GM12874 (cell line): ENCODE data around the gene CES1.

Experiments
- TF ChIP-seq, protein P1 (sequence below): IDR thresholded peaks from 2 replicates; pipeline ENCODE4 v1.5.1; 2011; ENCODE audit warnings: low read depth, mild to moderate bottlenecking, control low read depth, low read length, moderate library complexity; ENCODE audit not compliant: insufficient read depth

The CES1 gene

DNA sequence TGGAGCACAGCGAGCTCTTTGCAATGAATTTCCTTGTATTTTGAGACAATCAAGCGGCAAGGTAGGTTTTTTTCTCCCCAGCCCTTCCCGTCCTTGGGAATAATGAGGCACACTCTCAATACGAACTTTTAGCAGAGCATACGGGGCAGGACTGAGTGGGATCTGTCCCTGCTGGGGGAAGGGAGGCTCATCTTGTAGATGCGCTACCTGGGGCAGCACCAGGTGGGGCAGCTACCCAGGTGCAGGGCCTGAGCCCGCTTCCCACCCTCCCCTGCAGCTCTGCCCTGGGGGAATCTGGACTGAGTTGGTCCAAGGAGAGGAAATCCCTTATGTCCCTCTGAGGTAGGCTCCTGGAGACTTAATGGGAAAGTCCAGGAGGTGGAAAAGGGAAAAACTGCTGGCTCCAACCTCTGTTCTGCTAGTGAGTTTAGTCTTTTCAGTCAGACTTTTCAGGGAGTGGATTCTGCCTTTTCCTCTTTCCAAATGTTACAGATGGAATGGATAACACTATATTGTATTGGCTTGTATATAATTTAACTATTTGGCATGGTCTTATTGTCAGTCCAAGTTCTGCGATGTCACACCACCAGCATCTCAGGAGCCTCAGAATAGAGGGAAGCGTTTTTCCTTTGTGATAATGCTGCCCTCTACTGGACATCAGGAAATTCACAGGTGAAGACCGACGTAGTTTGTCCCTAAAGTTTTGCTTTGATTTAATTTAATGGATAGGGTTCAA is 9.6 kb upstream of the CES1 start:
- TF ChIP-seq, protein P1, sequence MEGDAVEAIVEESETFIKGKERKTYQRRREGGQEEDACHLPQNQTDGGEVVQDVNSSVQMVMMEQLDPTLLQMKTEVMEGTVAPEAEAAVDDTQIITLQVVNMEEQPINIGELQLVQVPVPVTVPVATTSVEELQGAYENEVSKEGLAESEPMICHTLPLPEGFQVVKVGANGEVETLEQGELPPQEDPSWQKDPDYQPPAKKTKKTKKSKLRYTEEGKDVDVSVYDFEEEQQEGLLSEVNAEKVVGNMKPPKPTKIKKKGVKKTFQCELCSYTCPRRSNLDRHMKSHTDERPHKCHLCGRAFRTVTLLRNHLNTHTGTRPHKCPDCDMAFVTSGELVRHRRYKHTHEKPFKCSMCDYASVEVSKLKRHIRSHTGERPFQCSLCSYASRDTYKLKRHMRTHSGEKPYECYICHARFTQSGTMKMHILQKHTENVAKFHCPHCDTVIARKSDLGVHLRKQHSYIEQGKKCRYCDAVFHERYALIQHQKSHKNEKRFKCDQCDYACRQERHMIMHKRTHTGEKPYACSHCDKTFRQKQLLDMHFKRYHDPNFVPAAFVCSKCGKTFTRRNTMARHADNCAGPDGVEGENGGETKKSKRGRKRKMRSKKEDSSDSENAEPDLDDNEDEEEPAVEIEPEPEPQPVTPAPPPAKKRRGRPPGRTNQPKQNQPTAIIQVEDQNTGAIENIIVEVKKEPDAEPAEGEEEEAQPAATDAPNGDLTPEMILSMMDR = peak; percentile 46; the same call in 1 of the 2 replicates

DNA sequence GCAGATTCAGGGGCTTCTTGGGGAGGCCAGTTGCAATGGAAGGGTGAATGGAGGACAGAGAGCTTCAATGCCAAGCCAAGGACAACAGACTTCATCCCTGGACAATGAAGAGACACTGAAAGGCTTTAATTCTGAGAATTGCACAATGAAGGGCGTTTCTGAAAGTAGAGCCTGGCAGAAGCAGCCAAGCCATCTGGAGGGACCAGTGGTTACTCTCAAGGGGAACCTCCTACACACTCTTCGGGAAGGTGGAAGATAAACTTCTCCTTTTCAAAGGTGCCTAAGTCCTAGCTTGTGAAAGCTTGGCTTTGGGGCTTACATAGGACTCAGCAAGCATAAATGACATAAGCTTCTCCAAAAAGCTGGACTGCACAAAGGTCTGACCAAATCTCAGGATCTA is 6.2 kb upstream of the CES1 start:
- TF ChIP-seq, protein P1 = no peak

DNA sequence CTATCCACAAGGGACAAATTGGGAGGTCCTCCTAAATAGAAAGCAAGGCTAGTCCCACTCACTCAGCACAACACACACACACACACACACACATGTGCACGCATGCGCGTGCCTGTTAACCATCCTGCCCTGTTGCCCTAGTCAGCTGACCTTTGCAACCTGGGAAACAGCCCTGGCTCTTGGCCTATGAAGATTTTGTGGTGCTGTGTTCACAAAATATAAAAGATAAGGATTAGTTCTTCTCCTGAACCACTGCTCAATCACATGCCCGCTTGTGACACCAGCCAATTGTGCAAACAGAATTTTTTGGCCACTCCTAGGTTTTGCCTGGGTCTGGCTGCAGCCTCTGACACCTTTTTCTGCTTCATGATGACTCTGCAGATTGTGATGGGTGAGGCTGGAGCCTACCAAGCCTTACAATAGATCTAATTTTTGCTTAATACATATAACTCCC is 3.3 kb upstream of the CES1 start:
- TF ChIP-seq, protein P1 = no peak

DNA sequence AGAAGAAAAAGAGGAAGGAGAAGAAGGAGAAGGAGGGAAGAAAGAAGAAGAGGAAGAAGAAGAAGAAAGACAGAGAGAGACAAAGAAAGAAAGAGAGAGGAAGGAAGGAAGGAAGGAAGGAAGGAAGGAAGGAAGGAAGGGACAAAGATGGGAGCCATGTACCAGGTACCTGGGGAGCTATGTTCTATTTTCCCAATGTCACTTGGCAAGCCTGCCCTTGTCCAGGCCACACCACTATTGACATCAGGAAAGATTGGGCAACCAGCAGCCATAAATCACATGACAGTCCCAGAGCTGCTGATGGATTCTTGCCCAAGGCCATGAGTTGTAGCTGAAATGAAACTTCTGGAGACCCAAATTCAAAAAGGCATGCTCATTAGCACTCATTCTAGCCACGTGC is 2.7 kb upstream of the CES1 start:
- TF ChIP-seq, protein P1 = no peak

DNA sequence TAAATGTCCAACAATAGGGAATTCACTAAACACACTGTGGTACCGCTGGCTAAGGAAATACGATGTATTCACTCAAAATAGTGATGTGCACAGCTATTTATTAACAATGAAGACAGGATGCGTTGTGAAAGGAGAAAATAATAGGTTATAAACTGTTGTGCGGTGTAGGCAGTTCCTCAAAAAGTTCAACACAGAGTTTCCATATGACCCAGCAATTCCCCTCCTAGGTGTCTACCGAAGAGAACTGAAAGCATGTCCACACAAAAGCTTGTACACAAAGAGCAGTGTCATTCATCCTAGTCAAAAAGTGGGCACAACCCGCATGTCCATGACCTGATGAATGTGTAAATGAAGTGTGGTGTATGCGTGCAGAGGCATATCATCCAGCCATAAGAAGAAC is 1.2 kb upstream of the CES1 start:
- TF ChIP-seq, protein P1 = no peak

DNA sequence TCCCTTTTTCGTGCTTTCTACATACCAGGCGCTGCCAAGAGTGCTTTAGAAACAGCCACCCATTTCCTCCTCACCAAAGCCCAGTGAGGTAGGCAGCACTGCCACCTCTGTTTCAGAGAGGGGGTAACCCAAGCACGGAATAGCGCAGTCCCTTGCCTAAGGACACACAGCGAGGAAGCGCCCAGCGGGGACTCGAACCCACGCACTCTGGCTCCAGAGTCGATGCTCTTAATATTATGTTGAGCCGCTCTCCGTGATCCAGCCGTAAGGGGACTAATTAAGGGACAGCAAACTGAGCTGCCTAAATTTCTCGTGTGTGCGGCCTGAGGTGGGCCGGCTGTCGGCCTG is 497 bp downstream of the CES1 start:
- TF ChIP-seq, protein P1 = no peak

DNA sequence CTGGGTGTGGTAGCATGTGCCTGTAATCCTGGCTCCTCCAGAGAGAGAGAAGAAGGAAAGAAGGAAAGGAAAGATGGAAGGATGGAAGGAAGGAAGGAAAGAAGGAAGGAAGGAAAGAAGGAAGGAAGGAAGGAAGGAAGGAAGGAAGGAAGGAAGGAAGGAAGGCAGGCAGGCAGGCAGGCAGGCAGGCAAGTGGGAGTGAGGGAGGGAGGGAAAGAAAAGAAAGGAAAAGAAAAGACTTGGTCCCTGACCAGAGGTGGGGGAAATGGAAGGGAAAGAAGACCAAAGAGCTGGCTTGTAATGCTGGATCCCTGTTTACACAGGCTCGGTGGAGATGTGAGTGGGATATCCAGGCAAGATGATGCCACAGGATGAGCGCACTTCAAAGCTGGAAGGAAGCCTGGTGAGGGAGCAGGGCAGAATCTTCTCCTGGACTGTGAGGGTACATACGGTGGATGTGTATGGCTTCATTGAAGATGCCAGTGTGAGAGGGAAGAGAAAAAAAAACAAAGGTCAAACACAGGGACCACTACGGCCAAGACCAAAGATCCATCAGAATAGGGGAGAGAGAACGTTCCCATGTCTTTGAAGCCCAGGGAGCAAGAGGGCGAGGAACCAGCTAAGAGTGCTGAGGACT is 2.1 kb downstream of the CES1 start:
- TF ChIP-seq, protein P1 = no peak
